NCI-H1105 (cell line): Measurements from ENCODE around the gene TRIM71.
A peak's percentile ranks its signal among the peaks of the same experiment; 100 is the strongest.
"Not testable (repeated sequence)": the region's sequence is repeated elsewhere in the genome, so short reads cannot be mapped to it uniquely, and the experiment has no call there.

Experiments used
- DNase-seq: peaks from one replicate; lab custom pipeline; 2025; lab: John Stamatoyannopoulos, UW

TRIM71 gene

DNA sequence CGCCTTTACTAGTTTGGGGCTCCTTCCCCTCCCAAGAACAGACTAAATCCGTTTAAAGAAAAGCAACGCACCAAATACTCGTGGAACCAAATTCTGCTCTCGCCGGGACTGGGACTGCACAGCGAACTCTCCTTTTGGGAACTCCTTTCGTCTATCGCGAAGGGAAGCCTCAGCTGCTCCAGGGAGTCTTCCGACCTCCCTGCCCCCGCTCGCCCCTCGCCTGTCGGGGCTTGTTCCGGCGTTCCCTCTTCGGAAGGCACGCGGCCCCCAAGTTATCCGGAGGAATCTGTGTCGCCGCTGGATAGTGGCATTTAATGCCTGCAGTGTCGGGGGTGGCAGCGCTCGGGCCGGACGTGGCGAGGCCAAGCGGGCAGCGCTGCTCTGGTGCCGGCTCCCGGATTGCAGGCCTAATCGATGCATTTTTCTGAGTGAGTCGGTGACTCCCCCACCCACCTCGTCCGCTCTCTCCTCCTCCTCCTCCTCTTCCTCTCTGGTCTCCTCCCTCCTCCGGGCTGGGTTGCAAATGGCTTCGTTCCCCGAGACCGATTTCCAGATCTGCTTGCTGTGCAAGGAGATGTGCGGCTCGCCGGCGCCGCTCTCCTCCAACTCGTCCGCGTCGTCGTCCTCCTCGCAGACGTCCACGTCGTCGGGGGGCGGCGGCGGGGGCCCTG is at the start of gene TRIM71:
TRIM71 (plus strand) TSS at position 440 of the 671 bp plus-strand sequence; CDS start at position 524, 84 bp downstream.
- DNase-seq = no peak

- no peak for DNase-seq
Measured at GRCh38 chr3:32778389-32778788, 39.4 kb upstream of the TRIM71 start.

- DNase-seq = no peak
Measured at GRCh38 chr3:32780071-32780734, 37.6 kb upstream of the TRIM71 start.

DNA sequence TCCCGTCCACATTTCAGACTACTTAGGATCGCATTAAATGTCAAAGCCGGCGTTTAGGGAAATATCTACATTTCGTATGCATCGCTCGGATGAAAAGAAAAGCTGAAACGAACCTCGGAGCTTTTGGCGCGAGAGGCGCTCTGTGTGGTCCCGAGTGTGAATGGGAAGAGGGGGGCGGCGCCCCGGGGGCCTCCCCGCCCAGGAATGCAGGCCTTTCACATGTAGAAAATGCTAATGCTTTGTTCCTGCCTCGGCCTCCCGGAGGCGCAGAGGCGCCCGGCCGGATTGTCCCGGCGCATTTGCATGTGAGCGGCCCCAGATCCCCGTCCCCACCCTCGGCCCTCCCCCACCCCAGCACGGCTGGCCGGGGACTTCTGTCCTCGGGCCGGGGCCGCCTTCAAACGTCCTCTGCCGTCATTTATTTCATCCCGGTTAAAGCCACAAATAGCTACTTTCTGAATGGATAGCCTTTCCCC is 37.0 kb upstream of the TRIM71 start:
- no peak for DNase-seq

GRCh38 chr3:32781211-32781968 is 36.4 kb upstream of the TRIM71 start:
- DNase-seq = peak; percentile 49

DNA sequence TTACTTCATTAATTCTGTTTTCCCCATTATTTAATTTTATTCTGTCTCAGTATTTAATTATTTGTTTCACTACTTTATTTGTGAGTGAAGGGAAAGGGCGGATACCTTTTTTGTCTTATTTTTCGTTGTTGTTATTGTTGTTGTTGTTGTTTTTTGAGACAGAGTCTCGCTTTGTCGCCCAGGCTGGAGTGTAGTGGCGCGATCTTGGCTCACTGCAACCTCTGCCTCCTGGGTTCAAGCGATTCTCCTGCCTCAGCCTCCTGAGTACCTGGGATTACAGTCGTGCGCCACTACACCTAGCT is 35.9 kb upstream of the TRIM71 start:
- DNase-seq = not testable (repeated sequence)

DNA sequence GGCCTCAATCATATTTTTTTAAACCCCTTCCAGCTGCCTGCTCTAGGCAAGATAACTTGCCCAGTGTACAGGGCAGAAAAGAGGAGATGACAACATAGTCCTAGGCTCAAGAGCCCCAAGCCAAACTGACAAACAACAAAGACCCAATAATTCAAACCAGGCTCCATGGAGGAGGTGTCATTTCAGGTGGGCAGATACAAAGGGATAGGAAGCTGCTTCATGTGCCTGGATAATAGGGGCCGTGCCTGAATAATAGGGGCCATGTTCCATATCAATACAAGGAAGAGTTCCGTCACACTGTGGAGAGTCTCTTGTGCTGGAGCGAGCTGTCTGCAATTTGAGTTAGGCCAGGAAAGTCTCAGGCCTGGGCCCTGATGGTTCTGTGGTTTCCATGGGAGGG is 35.4 kb upstream of the TRIM71 start:
- DNase-seq = no peak

DNA sequence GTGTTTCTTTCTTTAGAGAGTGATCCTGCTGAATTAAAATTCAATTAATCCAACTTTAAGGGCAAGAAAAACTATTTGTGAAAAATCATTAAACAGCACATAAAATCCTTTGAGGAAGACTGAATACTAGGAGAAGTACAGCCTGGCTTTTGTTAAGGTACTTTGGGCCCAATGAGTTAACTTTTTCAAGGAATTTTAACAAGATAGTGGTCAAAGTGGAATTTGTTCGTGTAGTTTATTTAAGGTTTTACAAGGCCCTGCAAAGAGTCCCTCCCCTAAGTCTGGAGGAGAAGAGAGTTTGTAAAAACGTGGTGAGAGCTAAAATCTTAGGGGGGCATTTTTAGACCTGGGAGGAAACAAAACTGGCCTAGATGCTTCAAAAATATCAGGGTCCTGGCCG is 26.0 kb upstream of the TRIM71 start:
- no peak for DNase-seq

DNA sequence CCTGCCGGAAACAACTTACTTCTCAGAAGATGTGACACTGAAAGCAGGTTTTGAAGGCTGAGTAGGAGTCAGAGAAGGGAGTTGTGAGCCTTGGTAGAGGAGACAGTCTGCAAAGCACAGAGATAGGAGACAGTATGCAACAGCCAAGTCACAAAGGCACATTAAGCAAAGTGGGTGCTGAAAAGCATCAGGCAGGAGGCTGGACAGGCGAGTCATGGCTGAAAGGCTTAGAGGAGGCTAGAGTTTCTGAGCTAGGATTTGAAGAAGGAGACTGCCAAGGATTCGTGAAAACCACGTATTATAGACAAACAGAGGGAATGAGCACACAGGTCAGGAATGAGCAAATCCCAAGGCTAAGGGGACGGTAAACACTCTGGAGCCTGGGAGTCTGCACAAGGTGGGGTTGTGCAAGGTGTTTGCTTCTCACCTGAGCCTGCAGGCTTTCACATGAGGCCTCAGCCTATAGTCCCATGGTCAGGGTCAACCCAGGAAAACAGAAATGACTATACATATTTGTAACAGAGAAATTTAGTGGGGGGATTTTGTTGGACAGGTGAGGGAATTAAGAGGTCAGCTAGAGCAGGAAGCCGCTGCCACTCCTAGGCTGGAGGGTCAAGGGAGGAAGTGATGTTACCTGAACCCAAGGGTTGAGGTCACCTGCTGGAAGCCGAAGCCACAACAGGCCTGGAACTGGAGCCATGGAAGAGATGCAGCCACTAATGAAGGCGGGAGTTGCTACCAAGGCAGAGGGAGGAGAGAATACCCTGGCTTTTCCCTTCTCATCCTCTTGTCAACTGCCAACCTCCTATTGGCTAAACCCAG is 23.1 kb upstream of the TRIM71 start:
- no peak for DNase-seq

DNA sequence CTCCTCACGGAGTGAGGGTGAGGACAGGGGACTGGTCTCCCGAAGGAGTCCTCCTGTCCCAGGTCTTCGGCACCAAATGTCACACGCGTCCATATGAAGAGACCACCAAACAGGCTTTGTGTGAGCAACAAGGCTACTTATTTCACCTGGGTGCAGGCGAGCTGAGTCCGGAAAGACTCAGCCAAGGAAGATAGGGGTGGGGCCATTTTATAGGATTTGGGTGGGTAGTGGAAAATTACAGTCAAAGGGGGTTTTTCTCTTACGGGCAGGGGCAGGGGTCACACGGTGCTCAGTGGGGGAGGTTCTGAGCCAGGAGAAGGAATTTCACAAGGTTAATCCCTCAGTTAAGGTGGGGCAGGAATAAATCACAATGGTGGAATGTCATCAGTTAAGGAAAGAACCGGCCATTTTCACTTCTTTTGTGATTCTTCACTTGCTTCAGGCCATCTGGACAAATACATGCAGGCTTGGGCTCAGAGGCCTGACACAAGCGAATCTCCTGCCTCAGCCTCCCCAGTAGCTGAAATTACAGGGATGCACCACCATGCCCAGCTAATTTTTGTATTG is 21.3 kb upstream of the TRIM71 start:
- DNase-seq = not testable (repeated sequence)

DNA sequence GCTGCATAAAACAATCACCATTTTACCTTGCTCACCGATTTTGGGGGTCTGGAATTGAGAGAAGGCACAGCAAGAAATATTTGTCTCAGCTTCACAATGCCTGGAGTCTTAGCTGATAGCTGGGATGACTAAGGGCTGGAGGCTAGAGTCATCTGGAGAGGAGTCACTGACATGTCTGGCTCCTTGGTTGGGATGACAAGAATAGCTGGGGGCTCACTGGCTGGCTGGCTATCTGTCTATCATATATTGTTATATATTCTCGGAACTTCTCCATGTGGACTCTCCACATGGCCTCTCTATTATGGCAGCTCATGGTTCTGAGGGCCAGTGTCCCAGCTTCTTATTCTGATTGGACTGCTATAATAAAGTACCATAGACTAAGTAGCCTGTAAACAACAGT is 20.0 kb upstream of the TRIM71 start:
- DNase-seq = no peak

DNA sequence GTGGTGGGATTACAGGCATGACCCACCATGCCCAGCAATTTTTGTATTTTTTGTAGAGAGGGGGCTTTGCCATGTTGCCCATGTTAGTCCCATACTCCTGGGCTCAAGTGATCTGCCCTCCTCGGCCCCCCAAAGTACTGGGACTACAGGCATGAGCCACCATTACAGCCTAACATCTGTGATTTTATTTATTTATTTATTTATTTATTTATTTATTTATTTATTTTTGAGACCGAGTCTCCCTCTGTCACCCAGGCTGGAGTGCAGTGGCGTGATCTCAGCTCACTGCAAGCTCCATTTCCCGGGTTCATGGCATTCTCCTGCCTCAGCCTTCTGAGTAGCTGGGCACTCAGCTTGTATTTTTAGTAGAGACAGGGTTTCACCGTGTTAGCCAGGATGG is 16.4 kb upstream of the TRIM71 start:
- not testable (repeated sequence) for DNase-seq

DNA sequence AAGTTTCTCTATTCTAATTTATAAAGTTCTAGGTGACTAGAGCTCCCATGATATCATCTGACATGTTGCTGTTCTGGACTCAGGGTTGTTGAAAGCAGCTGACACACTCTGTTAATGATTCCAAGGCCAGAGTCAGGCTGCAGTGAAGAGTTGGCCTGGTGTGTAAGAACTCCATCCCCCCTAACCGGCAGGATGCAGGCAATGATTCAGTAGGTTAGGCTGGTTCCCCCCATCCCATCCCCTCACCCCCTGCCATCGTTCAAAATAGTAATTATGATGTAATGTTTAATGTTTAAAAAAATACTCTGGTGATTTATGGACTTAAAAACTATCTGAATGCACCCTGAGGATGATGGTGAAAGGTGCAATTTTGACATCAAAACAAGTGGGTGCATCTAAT is 4.6 kb upstream of the TRIM71 start:
- no peak for DNase-seq

DNA sequence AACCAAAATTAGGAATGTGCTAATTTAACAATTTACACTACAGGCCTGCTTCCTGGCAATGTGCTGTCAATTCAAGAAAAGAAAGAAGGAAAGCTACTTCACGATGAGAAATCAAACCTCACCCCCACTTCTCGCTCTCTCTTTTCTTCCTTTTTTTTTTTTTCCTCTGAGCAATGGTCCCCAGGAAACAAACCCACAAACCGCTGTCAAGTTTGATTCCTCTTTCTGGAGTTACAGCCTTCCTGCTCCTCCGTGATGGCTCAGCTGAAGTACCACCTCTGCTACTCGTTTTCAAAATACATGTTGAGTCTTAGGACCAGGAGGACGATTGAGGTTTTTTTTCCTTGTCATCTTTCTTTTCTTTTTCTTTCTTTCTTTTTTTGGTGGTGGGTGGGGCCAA is 3.4 kb upstream of the TRIM71 start:
- no peak for DNase-seq

DNA sequence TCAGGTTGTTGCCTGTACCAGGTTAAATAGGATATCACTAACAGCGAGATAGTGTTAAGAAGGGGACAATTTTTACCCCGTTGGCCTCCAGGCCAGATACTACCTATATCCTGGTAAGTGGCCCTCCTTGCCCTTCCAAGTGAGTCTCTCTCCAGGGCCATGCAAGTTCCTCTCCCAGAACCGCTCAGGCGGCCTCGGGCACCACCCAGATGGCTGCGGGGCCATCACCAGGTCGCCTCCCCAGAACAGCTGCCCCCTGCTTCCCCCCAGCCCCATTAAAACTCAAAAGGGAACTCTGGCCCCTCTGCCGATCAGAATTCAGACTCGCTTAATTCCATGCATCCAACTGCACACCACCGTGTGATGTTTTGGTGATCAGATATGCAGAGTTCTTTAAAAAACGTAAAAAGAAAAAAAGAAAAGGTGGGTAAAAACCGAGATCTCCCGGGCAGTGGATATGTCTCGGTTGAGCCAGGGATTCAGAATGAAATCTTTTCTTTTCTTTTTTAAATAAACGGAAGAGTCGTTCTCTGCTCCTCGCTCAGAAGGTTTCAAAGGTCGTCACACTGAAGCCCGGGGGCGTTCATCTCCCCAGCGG is 1.9 kb upstream of the TRIM71 start:
- no peak for DNase-seq

GRCh38 chr3:32816439-32817256 is 1.1 kb upstream of the TRIM71 start:
- DNase-seq = no peak

- DNase-seq = no peak
Measured at GRCh38 chr3:32817257-32817557, 590 bp upstream of the TRIM71 start.

- DNase-seq = peak; percentile 8
Measured at GRCh38 chr3:32818229-32818969, 602 bp downstream of the TRIM71 start.

GRCh38 chr3:32818970-32819511 is 1.2 kb downstream of the TRIM71 start:
- DNase-seq = no peak
